ENCODE results near the gene PALB2.
"Not testable (repeated sequence)": the region's sequence is repeated elsewhere in the genome, so short reads cannot be mapped to it uniquely, and the experiment has no call there.

PALB2 gene

DNA sequence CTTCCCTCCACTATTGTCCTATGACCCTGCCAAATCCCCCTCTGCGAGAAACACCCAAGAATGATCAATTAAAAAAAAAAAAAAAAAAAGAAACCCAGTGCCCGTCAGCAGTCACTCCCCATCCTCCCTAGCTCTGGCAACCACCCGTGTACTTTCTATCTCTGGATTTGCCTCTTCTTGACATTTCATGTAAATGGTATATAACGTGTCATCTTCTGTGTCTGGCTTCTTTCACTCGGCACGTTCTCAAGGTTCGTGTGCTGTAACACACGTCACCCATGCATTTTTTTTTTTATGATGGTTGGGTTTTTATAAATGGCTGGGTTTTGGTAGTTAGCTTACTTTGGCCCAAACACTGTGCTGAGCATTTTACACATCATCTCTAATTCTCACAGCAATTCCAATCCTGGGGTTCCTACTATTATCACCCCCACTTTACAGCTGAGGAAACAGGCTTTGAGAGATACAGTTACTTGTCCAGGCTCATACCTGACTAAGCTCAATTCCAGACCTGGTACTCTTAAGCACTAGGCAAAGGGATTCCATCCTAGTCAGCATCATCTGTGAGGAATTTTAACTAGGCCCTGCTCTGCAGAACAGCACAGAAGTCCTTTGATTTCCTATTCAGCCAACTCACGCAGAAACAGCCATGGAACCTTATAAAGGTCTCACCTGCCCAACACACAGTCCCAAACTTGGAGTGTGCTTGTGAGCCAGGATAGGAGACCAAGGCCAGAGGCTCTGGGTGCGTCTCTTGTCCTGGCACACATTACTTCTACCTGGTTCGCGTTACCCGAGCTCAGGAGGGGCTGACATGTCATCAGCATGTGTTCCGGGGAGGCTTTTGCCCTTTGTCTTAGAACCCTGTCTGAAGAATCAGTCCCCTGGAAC, 56.7 kb downstream of the PALB2 start:
- FAIRE-seq (no peak), DNase-seq (ENCODE audit: insufficient read length, low spot score) (no peak)

- not testable (repeated sequence) for DNase-seq (ENCODE audit: insufficient read length, low spot score); FAIRE-seq
Measured at GRCh38 chr16:23583271-23583670, 57.8 kb downstream of the PALB2 start.

- FAIRE-seq (no peak), DNase-seq (ENCODE audit: insufficient read length, low spot score) (no peak)
Measured at GRCh38 chr16:23581764-23582163, 59.3 kb downstream of the PALB2 start.

DNA sequence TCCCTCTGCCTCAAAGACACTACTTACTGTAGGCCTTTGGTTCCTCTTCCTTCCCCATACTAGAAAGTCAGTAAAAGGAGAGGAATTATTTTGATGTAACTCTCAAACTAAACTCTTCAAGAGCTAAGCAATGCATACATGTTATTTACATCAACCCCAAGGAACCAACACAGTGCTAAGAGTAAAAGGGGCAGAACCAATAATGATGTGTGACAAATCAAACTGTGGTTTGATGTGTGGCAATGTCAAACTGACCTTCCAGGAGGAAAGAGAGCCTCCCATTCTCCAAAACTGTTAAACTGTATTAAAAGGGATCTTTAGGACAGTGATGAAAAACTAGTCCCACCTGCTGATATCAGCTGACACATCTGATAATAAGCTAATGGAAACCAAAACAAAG, 60.7 kb downstream of the PALB2 start:
- DNase-seq (ENCODE audit: insufficient read length, low spot score): no peak
- no peak for FAIRE-seq

GRCh38 chr16:23579371-23579770, 61.7 kb downstream of the PALB2 start:
- no peak for FAIRE-seq
- DNase-seq (ENCODE audit: insufficient read length, low spot score): no peak

- FAIRE-seq: no peak
Measured at GRCh38 chr16:23578101-23578830, 62.8 kb downstream of the PALB2 start.

GRCh38 chr16:23577493-23577892, 63.6 kb downstream of the PALB2 start:
- no peak for FAIRE-seq
- no peak for DNase-seq (ENCODE audit: insufficient read length, low spot score)

More at GRCh38 chr16:23578101-23578830, 62.8 kb downstream of the PALB2 start:
- no peak for DNase-seq (ENCODE audit: insufficient read length, low spot score)

DNA sequence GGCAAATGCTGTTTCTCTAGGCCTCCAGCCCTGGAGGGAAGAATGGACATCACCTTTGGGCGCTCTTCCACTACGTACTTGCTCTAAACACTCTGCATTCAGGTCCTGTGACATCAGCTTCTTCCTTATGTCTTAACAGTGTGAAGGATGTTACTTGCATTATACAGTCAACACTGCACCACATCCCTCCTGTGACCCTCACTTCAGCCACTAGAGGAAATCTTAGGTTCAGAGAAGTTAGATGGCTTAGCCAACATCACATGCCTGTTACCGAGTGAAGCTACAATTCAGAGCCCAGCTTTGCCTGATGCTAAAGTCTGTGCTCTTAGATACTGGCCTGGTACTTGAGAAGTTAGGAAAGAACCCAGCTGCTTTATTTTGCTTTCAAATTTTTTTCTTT, 65.3 kb downstream of the PALB2 start:
- FAIRE-seq: no peak

GRCh38 chr16:23573817-23574216, 67.3 kb downstream of the PALB2 start:
- DNase-seq (ENCODE audit: insufficient read length, low spot score) (no peak), FAIRE-seq (no peak)

More for the DNA sequence above, 65.3 kb downstream of the PALB2 start:
- no peak for DNase-seq (ENCODE audit: insufficient read length, low spot score)

GRCh38 chr16:23572394-23572793, 68.7 kb downstream of the PALB2 start:
- no peak for DNase-seq (ENCODE audit: insufficient read length, low spot score)
- FAIRE-seq: no peak

DNA sequence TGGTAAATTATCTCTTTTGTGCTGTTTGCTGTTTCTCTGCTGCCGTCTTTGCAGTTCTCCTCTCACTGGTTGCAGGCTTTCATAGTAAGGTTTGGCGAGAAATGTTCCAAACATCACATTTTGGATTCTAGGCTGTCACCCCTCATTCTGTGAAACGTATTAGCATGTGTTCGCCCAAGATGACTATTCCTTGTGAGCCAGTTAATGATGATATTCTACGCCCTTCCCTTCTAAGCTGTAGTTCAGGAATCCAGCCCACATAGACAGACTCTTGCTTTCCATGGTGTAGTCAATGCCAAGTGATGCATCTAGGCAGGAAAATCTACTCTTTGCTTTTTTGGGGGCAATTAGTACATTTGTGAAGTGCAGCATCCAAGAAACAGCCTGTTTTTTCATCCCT, 69.2 kb downstream of the PALB2 start:
- FAIRE-seq (no peak), DNase-seq (ENCODE audit: insufficient read length, low spot score) (no peak)

GRCh38 chr16:23570992-23571632, 70.0 kb downstream of the PALB2 start:
- DNase-seq (ENCODE audit: insufficient read length, low spot score) (no peak), FAIRE-seq (no peak)

GRCh38 chr16:23567602-23568001, 73.5 kb downstream of the PALB2 start:
- FAIRE-seq (no peak), DNase-seq (ENCODE audit: insufficient read length, low spot score) (no peak)

DNA sequence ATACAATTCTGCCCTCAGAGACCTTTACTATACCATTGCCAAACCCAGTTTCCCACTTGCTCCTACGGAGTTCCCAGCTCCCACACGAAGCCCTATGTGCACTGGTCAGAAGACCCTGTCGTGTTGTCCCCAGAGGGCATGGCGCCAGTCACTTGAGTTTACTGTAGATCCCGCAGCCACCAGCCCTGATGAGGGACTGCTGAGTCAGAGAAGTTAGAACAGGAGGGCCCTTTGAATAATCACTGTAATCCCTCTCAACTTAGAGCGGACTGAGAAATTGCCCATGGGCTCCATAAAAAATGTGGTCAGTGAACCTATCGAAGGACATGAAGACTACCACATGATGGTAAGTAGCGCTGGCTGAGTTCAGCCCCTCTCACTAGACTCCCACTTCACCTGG, 74.4 kb downstream of the PALB2 start:
- no peak for FAIRE-seq

DNA sequence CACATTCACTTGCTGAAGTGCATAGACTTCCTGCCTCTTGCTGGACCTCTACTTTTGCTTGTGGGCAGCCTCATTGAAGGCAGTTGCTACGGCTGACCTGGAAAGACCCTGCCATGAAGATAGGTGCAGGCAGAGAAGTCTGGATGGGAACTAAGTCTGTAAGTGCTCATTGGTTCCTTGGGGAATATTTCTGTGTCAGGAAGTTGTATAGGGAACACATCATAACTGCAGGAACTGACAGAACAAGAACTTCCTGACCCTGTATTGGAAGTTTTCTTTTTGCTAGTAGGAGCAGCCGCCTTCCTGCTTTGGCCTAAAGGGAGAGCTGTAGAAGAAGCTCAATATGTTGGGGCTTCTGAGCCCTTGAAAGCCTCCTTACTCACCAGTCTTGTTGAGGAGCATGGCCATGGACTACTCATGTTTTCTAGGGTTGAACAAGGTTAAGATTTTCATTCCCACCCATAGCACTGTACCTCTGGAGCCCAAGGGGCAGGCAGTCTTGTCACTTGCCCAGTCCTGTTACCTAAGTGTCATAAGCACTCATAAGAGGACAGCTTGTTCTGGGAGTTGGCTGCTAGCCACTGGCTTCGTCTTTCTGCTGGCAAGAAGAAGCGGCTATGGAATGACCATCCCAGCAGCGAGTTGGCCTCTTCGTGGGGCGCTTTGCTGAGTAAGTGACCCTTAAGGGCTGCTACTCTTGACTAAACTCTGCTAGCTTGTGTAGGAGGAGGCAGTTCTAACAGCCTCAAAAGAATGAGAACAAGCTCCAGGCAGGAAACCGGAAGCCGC, 76.3 kb downstream of the PALB2 start:
- DNase-seq (ENCODE audit: insufficient read length, low spot score) (no peak), FAIRE-seq (no peak)

More for the DNA sequence above, 74.4 kb downstream of the PALB2 start:
- DNase-seq (ENCODE audit: insufficient read length, low spot score): no peak

DNA sequence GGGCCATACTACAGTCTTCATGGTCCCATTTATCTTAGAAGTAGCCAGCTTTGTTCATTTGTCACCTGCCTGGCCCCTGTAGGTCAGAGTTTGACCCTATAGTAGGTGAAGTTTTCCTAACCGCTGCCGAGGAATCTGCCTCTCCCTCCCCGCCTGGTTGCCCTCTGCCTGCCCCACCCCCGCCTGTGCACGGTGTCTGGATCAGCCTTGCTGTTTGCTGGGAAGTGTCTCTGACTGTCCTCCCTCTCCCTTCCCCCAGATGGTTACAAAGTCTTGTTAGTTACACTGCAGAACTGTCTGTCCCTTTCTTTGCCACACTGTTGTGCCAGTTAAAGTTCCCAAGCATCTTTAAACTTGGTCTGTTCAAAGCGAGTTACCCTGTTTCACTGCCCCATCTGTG, 77.9 kb downstream of the PALB2 start:
- FAIRE-seq (no peak), DNase-seq (ENCODE audit: insufficient read length, low spot score) (no peak)

- DNase-seq (ENCODE audit: insufficient read length, low spot score) (no peak), FAIRE-seq (no peak)
Measured at GRCh38 chr16:23562505-23562904, 78.6 kb downstream of the PALB2 start.

DNA sequence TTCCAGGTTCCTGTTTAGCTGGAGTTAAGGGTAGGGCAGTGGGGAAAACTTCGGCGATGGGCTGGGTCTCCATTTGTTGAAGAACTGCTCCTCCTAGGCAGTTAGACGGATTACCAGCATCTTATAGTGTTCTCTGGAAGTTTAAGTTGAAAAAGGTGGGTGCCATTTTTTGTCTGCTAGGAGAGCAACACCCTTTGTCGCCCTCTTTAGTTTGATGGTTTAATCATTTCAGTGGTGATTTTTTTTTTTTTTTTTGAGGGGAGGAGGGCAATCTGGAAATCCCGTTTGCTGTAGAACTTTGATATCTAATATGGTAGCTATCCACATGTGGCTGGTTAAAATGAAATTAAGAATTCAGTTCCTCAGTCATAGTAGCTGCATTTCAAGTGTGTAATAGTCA, 79.5 kb downstream of the PALB2 start:
- no peak for DNase-seq (ENCODE audit: insufficient read length, low spot score)
- no peak for FAIRE-seq

- DNase-seq (ENCODE audit: insufficient read length, low spot score) (peak; percentile 14), FAIRE-seq (no peak)
Measured at GRCh38 chr16:23557779-23558702, 83.1 kb downstream of the PALB2 start.
